ENCODE data around the gene POU5F2.
A peak's percentile ranks its signal among the peaks of the same experiment; 100 is the strongest.

Gene POU5F2, protein sequence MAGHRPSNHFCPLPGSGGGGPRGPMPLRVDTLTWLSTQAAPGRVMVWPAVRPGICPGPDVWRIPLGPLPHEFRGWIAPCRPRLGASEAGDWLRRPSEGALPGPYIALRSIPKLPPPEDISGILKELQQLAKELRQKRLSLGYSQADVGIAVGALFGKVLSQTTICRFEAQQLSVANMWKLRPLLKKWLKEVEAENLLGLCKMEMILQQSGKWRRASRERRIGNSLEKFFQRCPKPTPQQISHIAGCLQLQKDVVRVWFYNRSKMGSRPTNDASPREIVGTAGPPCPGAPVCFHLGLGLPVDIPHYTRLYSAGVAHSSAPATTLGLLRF

DNA sequence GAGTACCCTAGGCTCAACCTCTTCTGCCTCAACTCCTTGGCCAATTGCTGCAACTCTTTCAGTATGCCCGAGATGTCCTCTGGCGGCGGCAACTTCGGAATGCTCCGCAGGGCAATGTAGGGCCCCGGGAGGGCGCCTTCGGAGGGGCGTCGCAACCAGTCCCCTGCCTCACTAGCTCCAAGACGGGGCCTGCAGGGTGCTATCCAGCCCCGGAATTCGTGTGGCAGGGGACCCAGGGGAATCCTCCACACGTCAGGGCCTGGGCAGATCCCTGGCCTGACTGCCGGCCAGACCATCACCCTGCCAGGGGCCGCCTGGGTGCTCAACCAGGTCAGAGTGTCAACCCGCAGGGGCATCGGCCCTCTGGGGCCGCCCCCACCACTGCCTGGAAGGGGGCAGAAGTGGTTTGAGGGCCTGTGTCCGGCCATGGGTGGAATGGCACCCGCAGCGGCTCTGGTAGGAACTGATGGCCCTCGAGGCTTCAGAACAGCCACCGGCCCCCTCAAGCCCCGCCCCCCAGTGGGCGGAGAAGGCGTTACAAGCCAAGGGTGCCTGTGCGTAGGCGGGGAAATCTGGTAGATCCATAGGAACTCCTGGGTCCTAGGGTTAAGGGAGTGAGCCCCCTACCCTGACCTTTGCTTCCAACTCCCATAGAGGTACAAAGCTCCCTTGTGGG is at the start of gene POU5F2:
TSS of gene POU5F2 (minus strand) at position 465 of the 676 bp plus-strand sequence. CDS start at position 428, 37 bp downstream.
- DNase-seq (ENCODE audit: low read depth) = no peak
- no peak for TF ChIP-seq CTCF (conservative IDR thresholded peaks at IDR 0.05; ENCODE audit: low read depth, low read length)
- no peak within 1 kb of the TSS for H3K4me3 ChIP-seq (ENCODE audit: low read length)

DNA sequence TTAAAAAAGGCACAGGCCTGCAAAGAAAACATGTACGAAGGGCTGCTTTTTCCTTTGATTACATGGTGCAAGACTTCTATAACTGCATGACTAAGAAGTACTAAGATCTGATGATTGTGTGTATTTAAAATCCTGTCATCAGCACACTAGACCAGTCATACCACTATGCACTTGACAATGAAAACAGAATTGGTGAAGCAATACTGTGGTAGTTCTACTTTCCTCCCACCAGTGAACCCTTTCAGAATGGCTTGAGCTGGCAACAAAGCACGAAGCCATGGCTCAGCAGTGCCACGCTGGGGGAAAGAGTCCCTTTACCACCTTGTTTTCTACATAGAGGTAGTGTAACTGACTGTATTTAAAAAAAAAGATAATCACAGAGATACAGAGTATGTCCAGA is 49.0 kb upstream of the POU5F2 start:
- TF ChIP-seq CTCF (conservative IDR thresholded peaks at IDR 0.05; ENCODE audit: low read depth, low read length) = no peak
- no peak overlapping the region for H3K4me3 ChIP-seq (ENCODE audit: low read length)
- DNase-seq (ENCODE audit: low read depth) = no peak

- peak; percentile 51 for DNase-seq (ENCODE audit: low read depth)
- no peak for TF ChIP-seq CTCF (conservative IDR thresholded peaks at IDR 0.05; ENCODE audit: low read depth, low read length)
- H3K4me3 ChIP-seq (ENCODE audit: low read length) = no peak overlapping the region
Observed at GRCh38 chr5:93789173-93790067, 48.0 kb upstream of the POU5F2 start.

DNA sequence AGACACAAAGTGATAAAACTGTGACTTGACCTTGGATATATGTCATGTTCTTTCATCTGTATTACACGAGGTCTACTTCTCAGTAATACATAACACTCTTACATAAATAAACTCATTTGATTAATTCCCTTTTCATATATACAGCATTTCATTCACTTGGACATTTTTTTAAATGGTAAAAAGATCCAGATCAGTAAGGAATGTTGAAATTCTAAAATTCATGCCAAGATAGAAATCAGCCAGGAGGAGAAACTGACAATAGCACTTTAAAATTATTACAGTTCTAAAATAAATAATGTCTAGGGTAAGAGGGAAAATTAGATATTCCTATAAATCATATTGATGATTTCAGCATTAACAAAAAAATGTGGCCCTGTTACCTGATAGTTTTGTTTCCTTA is 46.2 kb upstream of the POU5F2 start:
- TF ChIP-seq CTCF (conservative IDR thresholded peaks at IDR 0.05; ENCODE audit: low read depth, low read length) = no peak
- DNase-seq (ENCODE audit: low read depth) = no peak
- no peak overlapping the region for H3K4me3 ChIP-seq (ENCODE audit: low read length)

DNA sequence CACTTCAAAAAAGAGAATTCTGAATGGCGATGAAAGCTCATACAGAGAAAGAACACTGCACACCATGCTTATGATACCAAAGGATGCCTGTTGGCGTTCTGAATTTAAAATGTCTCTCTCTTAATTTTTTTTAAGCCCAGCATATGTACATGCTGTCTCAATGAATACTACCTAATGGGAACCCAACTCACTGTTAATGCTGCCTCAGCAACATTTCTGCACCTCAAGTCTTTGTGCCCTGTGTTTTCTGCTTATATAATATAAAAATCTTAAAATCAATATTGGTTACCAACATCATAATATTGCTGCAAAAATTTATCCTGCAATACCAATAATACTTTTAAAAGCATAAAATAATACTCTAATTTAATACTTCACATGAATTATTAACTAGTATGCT is 44.1 kb upstream of the POU5F2 start:
- TF ChIP-seq CTCF (conservative IDR thresholded peaks at IDR 0.05; ENCODE audit: low read depth, low read length) = no peak
- H3K4me3 ChIP-seq (ENCODE audit: low read length) = no peak overlapping the region
- no peak for DNase-seq (ENCODE audit: low read depth)

DNA sequence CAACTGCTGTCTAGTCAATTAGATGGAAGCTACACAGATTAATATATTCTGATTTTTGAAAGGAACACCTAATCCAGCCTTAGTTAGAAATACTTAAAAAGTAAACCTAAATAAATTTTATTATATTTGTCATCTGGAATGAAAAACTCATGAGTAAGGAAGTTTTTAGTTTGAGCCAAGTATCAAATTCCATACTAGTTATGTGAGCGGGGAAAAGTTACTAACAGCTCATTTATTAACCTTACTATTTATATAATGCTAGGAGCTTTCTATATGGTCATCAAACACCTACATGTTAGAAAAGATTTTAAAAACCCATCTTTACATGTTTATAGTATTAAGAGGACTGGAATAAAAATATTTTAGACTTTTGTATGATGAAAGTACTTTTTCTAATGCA is 41.6 kb upstream of the POU5F2 start:
- TF ChIP-seq CTCF (conservative IDR thresholded peaks at IDR 0.05; ENCODE audit: low read depth, low read length) = no peak
- no peak for DNase-seq (ENCODE audit: low read depth)

More for the DNA sequence above, 41.6 kb upstream of the POU5F2 start:
- no peak overlapping the region for H3K4me3 ChIP-seq (ENCODE audit: low read length)
